ENCODE data around the gene CCDC157.

Gene CCDC157

GRCh38 chr22:30406400-30406799 lies 49.6 kb downstream of the CCDC157 start:
- TF ChIP-seq FOXP2 (optimal IDR thresholded peaks at IDR 0.05; ENCODE audit: borderline replicate concordance, extremely low read depth, extremely low read length, insufficient read depth) (no peak), TAF1 (IDR thresholded peaks at IDR 0.05; ENCODE audit: borderline replicate concordance, insufficient read depth, low read length) (no peak), POLR2AphosphoS5 (IDR thresholded peaks at IDR 0.05; ENCODE audit: low read depth, low read length) (no peak), SIN3A (IDR thresholded peaks at IDR 0.05; ENCODE audit: borderline replicate concordance, insufficient read depth, low read length) (no peak), REST (IDR thresholded peaks at IDR 0.05; ENCODE audit: insufficient read depth in 1 of 2, low read depth in 2 of 2, low read length in 2 of 2) (no peak)

- TF ChIP-seq FOXP2 (optimal IDR thresholded peaks at IDR 0.05; ENCODE audit: borderline replicate concordance, extremely low read depth, extremely low read length, insufficient read depth) = no peak
- TF ChIP-seq POLR2AphosphoS5 (IDR thresholded peaks at IDR 0.05; ENCODE audit: low read depth, low read length) = no peak
- TF ChIP-seq SIN3A (IDR thresholded peaks at IDR 0.05; ENCODE audit: borderline replicate concordance, insufficient read depth, low read length) = no peak
- TF ChIP-seq REST (IDR thresholded peaks at IDR 0.05; ENCODE audit: insufficient read depth in 1 of 2, low read depth in 2 of 2, low read length in 2 of 2) = no peak
- TF ChIP-seq TAF1 (IDR thresholded peaks at IDR 0.05; ENCODE audit: borderline replicate concordance, insufficient read depth, low read length) = no peak
These were observed 51.7 kb downstream of the CCDC157 start for GRCh38 chr22:30408388-30409102.

- TF ChIP-seq FOXP2 (optimal IDR thresholded peaks at IDR 0.05; ENCODE audit: borderline replicate concordance, extremely low read depth, extremely low read length, insufficient read depth) (no peak), POLR2AphosphoS5 (IDR thresholded peaks at IDR 0.05; ENCODE audit: low read depth, low read length) (no peak), TAF1 (IDR thresholded peaks at IDR 0.05; ENCODE audit: borderline replicate concordance, insufficient read depth, low read length) (no peak), REST (IDR thresholded peaks at IDR 0.05; ENCODE audit: insufficient read depth in 1 of 2, low read depth in 2 of 2, low read length in 2 of 2) (no peak), SIN3A (IDR thresholded peaks at IDR 0.05; ENCODE audit: borderline replicate concordance, insufficient read depth, low read length) (no peak)
These were observed 55.0 kb downstream of the CCDC157 start for GRCh38 chr22:30411780-30412179.

GRCh38 chr22:30413001-30413400 lies 56.2 kb downstream of the CCDC157 start:
- TF ChIP-seq POLR2AphosphoS5 (IDR thresholded peaks at IDR 0.05; ENCODE audit: low read depth, low read length) = no peak

- TF ChIP-seq TAF1 (IDR thresholded peaks at IDR 0.05; ENCODE audit: borderline replicate concordance, insufficient read depth, low read length) (no peak), FOXP2 (optimal IDR thresholded peaks at IDR 0.05; ENCODE audit: borderline replicate concordance, extremely low read depth, extremely low read length, insufficient read depth) (no peak), SIN3A (IDR thresholded peaks at IDR 0.05; ENCODE audit: borderline replicate concordance, insufficient read depth, low read length) (no peak), REST (IDR thresholded peaks at IDR 0.05; ENCODE audit: insufficient read depth in 1 of 2, low read depth in 2 of 2, low read length in 2 of 2) (no peak), POLR2AphosphoS5 (IDR thresholded peaks at IDR 0.05; ENCODE audit: low read depth, low read length) (no peak)
These were observed 57.1 kb downstream of the CCDC157 start for GRCh38 chr22:30413745-30414524.

Data from PFSK-1 (cell line).